CD8-positive, alpha-beta memory T cell (primary cell): ENCODE results near the gene HHLA2. TPM values are rescaled to one million over a fixed set of nuclear protein-coding genes. Genes with fewer than 3 reads are reported as not detected.

Experiments used
- CTCF ChIA-PET: fragments of 350-600 bp; sonication (Branson Sonifier 250); formaldehyde crosslinking; loops from one replicate; lab custom pipeline; 2021; ENCODE audit warnings: antibody characterized with exemption; lab: Charles Lee
- POLR2A ChIA-PET: fragments of 350-600 bp; sonication (Branson Sonifier 250); formaldehyde crosslinking; loops from one replicate; lab custom pipeline; 2021; ENCODE audit warnings: antibody characterized with exemption; lab: Charles Lee
- DNase-seq, 5 donors: peaks; one replicate each; pipeline versions ENCODE4 v3.0.0 to v3.0.0-alpha.2; 2020 to 2022; ENCODE audit warnings: mixed read lengths in 1 of 5
- H3K27ac ChIP-seq: one replicate; pipeline ENCODE4 v1.7.0; 2013; ENCODE audit warnings: low read depth, mild to moderate bottlenecking, low read length, moderate library complexity
- H3K27me3 ChIP-seq: 2 replicates; pipeline ENCODE4 v1.7.0; 2013; ENCODE audit warnings: low read length, mild to moderate bottlenecking; ENCODE audit not compliant: insufficient read depth, poor library complexity, severe bottlenecking
- H3K36me3 ChIP-seq: 2 replicates; pipeline ENCODE4 v1.7.0; 2013; ENCODE audit warnings: mild to moderate bottlenecking, low read length, moderate library complexity; ENCODE audit not compliant: insufficient read depth
- H3K4me1 ChIP-seq: 2 replicates; pipeline ENCODE4 v1.7.0; 2013; ENCODE audit warnings: mild to moderate bottlenecking, low read length, moderate library complexity; ENCODE audit not compliant: insufficient read depth
- H3K4me3 ChIP-seq: 2 replicates; pipeline ENCODE4 v1.7.0; 2013; ENCODE audit warnings: mild to moderate bottlenecking, low read length
- H3K9me3 ChIP-seq: 2 replicates; pipeline ENCODE4 v1.7.0; 2013; ENCODE audit warnings: mild to moderate bottlenecking, low read length
- H3K27ac Mint-ChIP-seq, 8 donors: one replicate each; pipeline ENCODE4 v1.8.0; 2020 to 2021; ENCODE audit warnings: mixed read lengths in 8 of 8, mild to moderate bottlenecking in 6 of 8, inconsistent platforms in 3 of 8, moderate library complexity in 3 of 8
- H3K27me3 Mint-ChIP-seq, 2 donors: one replicate each; pipeline ENCODE4 v1.8.0; 2020 to 2021; ENCODE audit warnings: mixed read lengths in 2 of 2, mild to moderate bottlenecking in 1 of 2, moderate library complexity in 1 of 2
- H3K36me3 Mint-ChIP-seq, 3 donors: one replicate each; pipeline ENCODE4 v1.8.0; 2020 to 2021; ENCODE audit warnings: mixed read lengths in 3 of 3, inconsistent platforms in 1 of 3, mild to moderate bottlenecking in 1 of 3
- H3K4me1 Mint-ChIP-seq, 3 donors: one replicate each; pipeline ENCODE4 v1.8.0; 2020 to 2021; ENCODE audit warnings: mixed read lengths in 3 of 3, inconsistent platforms in 1 of 3, mild to moderate bottlenecking in 1 of 3
- H3K4me3 Mint-ChIP-seq, 7 donors: one replicate each; pipeline ENCODE4 v1.8.0; 2020 to 2021; ENCODE audit warnings: mixed read lengths in 7 of 7, mild to moderate bottlenecking in 6 of 7, moderate library complexity in 4 of 7, inconsistent platforms in 2 of 7
- H3K9me3 Mint-ChIP-seq, 5 donors: one replicate each; pipeline ENCODE4 v1.8.0; 2020 to 2022; ENCODE audit warnings: mixed read lengths in 5 of 5, mild to moderate bottlenecking in 3 of 5, moderate library complexity in 2 of 5, inconsistent platforms in 1 of 5
- polyA plus RNA-seq: library from polyadenylated mRNA; unstranded; fragments of 300-500 nt; fragmentation: Illumina TruSeq; gene quantifications from one replicate; pipeline ENCODE4 v1.2.3, GENCODE V29; 2021
- total RNA-seq, 2 experiments: library from RNA; stranded (reverse); gene quantifications; one replicate each; pipeline ENCODE4 v1.2.3, GENCODE V29; 2021

HHLA2 gene
- total and polyA plus RNA-seq, 3 experiments from 2014 or later = 0.46 to 1.1 (median 1.0) TPM

DNA sequence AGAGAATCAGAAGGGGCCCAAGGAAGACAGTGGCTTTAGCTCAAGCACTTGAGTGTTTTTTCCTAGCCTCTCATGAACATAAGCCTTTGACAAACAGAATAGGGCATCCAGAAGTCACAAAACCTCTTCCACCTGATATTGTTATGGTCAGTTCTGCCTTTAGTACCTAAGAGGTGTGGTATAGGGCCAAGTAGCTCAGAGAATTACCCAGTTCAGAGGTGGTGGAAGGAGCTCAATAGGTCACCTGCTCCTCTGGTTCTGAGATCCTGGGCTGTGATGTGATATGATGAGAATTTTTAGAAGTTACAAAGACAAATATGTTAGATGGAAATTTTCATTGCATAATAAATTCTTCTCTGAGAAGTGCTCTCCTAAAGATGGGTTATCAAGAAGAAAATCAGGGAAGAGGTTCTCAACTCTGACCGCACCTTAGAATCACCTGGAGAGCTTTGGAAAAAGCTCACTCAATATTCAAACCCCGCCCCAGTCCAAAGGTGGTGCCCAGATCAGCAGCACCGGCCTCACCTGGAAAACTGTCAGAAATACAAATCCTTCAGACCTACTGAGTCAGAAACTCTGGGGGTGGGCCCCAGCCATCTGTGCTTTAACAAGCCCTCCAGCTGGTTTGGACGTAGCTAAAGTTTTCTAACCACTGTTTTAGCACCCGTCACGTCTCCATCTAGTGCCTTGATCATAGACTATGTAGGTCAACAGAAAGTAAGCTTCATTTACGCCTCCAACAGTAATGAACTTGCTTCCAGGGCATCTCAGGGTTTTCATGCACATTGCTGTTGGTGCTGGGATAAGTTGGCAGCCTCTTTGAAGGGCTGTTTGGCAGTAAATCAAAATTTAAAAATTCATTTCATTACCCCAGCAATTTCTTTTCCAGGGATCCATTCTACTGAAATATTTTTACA, 112.8 kb downstream of the HHLA2 start:
- no peaks in the 10 kb centered on the region for H3K9me3 Mint-ChIP-seq
- H3K27ac ChIP-seq = no peak overlapping the region
- no peaks in the 10 kb centered on the region for H3K36me3 Mint-ChIP-seq
- no peak for DNase-seq
- H3K4me1 Mint-ChIP-seq = peaks cover 0 to 6% (median 5%) of the 10 kb centered on the region in 3 donors
- ChIA-PET POLR2A (no interaction called here), CTCF (interaction anchor here (1.0 to 3.0 kb wide), 3 partner anchors 9 to 482 kb away, joined by 3 to 10 read pairs (median 3); no protein-coding TSS in a partner anchor)
- no peaks in the 10 kb centered on the region for H3K36me3 ChIP-seq
- no peak overlapping the region for H3K4me3 ChIP-seq
- peak overlapping the region in 2 of 8 donors; percentile 24 to 32 for H3K27ac Mint-ChIP-seq
- H3K27me3 ChIP-seq = no peaks in the 10 kb centered on the region
- H3K9me3 ChIP-seq = no peaks in the 10 kb centered on the region
- H3K27me3 Mint-ChIP-seq = peaks cover 0 to 3% of the 10 kb centered on the region in 2 donors
- no peaks in the 10 kb centered on the region for H3K4me1 ChIP-seq
- no peak overlapping the region for H3K4me3 Mint-ChIP-seq

GRCh38 chr3:108409800-108410178, 113.4 kb downstream of the HHLA2 start:
- POLR2A ChIA-PET = no interaction called here

GRCh38 chr3:108410531-108410984, 114.2 kb downstream of the HHLA2 start:
- Mint-ChIP-seq H3K4me3 (no peak overlapping the region), H3K27me3 (peaks cover under 1 to 3% of the 10 kb centered on the region in 2 donors), H3K4me1 (peaks cover 0 to 6% (median 5%) of the 10 kb centered on the region in 3 donors), H3K9me3 (no peaks in the 10 kb centered on the region), H3K27ac (no peak overlapping the region), H3K36me3 (no peaks in the 10 kb centered on the region)
- POLR2A ChIA-PET = no interaction called here
- Histone ChIP-seq H3K27me3 (no peaks in the 10 kb centered on the region), H3K9me3 (no peaks in the 10 kb centered on the region), H3K27ac (no peak overlapping the region), H3K36me3 (no peaks in the 10 kb centered on the region), H3K4me1 (no peaks in the 10 kb centered on the region), H3K4me3 (no peak overlapping the region)
- CTCF ChIA-PET = interaction anchor here (0.9 to 3.0 kb wide), 3 partner anchors 321 to 720 kb away, joined by 3 to 10 read pairs (median 3); no protein-coding TSS in a partner anchor
- no peak for DNase-seq

More at GRCh38 chr3:108409800-108410178, 113.4 kb downstream of the HHLA2 start:
- no peaks in the 10 kb centered on the region for H3K36me3 Mint-ChIP-seq
- Histone ChIP-seq H3K36me3 (no peaks in the 10 kb centered on the region), H3K27me3 (no peaks in the 10 kb centered on the region), H3K27ac (no peak overlapping the region), H3K4me3 (no peak overlapping the region), H3K4me1 (no peaks in the 10 kb centered on the region), H3K9me3 (no peaks in the 10 kb centered on the region)
- CTCF ChIA-PET = interaction anchor here (1.0 to 3.0 kb wide), 2 partner anchors 8 to 482 kb away, joined by 3 to 10 read pairs; no protein-coding TSS in a partner anchor
- H3K4me3 Mint-ChIP-seq = no peak overlapping the region
- no peak for DNase-seq
- no peaks in the 10 kb centered on the region for H3K9me3 Mint-ChIP-seq
- H3K27ac Mint-ChIP-seq = no peak overlapping the region
- H3K27me3 Mint-ChIP-seq = peaks cover 0 to 3% of the 10 kb centered on the region in 2 donors
- peaks cover 0 to 6% (median 5%) of the 10 kb centered on the region in 3 donors for H3K4me1 Mint-ChIP-seq

- Mint-ChIP-seq H3K27ac (no peak overlapping the region), H3K27me3 (peaks cover 2 to 9% of the 10 kb centered on the region in 2 donors), H3K4me1 (no peaks in the 10 kb centered on the region), H3K36me3 (no peaks in the 10 kb centered on the region), H3K9me3 (no peaks in the 10 kb centered on the region), H3K4me3 (no peak overlapping the region)
- ChIA-PET CTCF (no interaction called here), POLR2A (no interaction called here)
- no peaks in the 10 kb centered on the region for H3K27me3 ChIP-seq
- H3K27ac ChIP-seq = no peak overlapping the region
- DNase-seq = no peak
- H3K4me3 ChIP-seq = no peak overlapping the region
- H3K4me1 ChIP-seq = no peaks in the 10 kb centered on the region
- no peaks in the 10 kb centered on the region for H3K9me3 ChIP-seq
- no peaks in the 10 kb centered on the region for H3K36me3 ChIP-seq
Observed at GRCh38 chr3:108412121-108412750, 115.9 kb downstream of the HHLA2 start.

- peaks cover 2 to 12% of the 10 kb centered on the region in 2 donors for H3K27me3 Mint-ChIP-seq
Observed at GRCh38 chr3:108414007-108414406, 117.7 kb downstream of the HHLA2 start.

GRCh38 chr3:108415661-108416060, 119.3 kb downstream of the HHLA2 start:
- Histone ChIP-seq H3K9me3 (no peaks in the 10 kb centered on the region), H3K27ac (no peak overlapping the region), H3K27me3 (no peaks in the 10 kb centered on the region), H3K36me3 (no peaks in the 10 kb centered on the region), H3K4me1 (no peaks in the 10 kb centered on the region), H3K4me3 (no peak overlapping the region)
- CTCF ChIA-PET = no interaction called here
- no peak overlapping the region for H3K27ac Mint-ChIP-seq
- no peaks in the 10 kb centered on the region for H3K9me3 Mint-ChIP-seq
- no peak overlapping the region for H3K4me3 Mint-ChIP-seq
- POLR2A ChIA-PET = no interaction called here
- DNase-seq = no peak
- peaks cover 4 to 12% of the 10 kb centered on the region in 2 donors for H3K27me3 Mint-ChIP-seq
- H3K4me1 Mint-ChIP-seq = no peaks in the 10 kb centered on the region
- peaks cover 0 to 3% (median 0%) of the 10 kb centered on the region in 3 donors for H3K36me3 Mint-ChIP-seq

More at GRCh38 chr3:108414007-108414406, 117.7 kb downstream of the HHLA2 start:
- Histone ChIP-seq H3K27ac (no peak overlapping the region), H3K36me3 (no peaks in the 10 kb centered on the region), H3K4me1 (no peaks in the 10 kb centered on the region), H3K4me3 (no peak overlapping the region), H3K9me3 (no peaks in the 10 kb centered on the region), H3K27me3 (no peaks in the 10 kb centered on the region)
- Mint-ChIP-seq H3K27ac (no peak overlapping the region), H3K4me3 (no peak overlapping the region), H3K36me3 (no peaks in the 10 kb centered on the region), H3K9me3 (no peaks in the 10 kb centered on the region), H3K4me1 (no peaks in the 10 kb centered on the region)
- ChIA-PET CTCF (interaction anchor here (1.2 kb wide), 1 partner anchor 486 kb away, joined by 3 read pairs; no protein-coding TSS in a partner anchor), POLR2A (no interaction called here)
- no peak for DNase-seq

- no peak overlapping the region for H3K27ac Mint-ChIP-seq
- Histone ChIP-seq H3K27ac (no peak overlapping the region), H3K27me3 (no peaks in the 10 kb centered on the region), H3K4me3 (no peak overlapping the region), H3K36me3 (no peaks in the 10 kb centered on the region), H3K4me1 (no peaks in the 10 kb centered on the region), H3K9me3 (no peaks in the 10 kb centered on the region)
- peaks cover 4 to 12% of the 10 kb centered on the region in 2 donors for H3K27me3 Mint-ChIP-seq
- no peak overlapping the region for H3K4me3 Mint-ChIP-seq
- CTCF ChIA-PET = no interaction called here
- peaks cover 0 to 3% (median 0%) of the 10 kb centered on the region in 3 donors for H3K36me3 Mint-ChIP-seq
- DNase-seq = no peak
- POLR2A ChIA-PET = no interaction called here
- no peaks in the 10 kb centered on the region for H3K9me3 Mint-ChIP-seq
- H3K4me1 Mint-ChIP-seq = no peaks in the 10 kb centered on the region
Observed at GRCh38 chr3:108416111-108416869, 119.9 kb downstream of the HHLA2 start.
